LoVo (cell line): ENCODE data around the gene PSD2.

ENCODE experiments used
- DNase-seq: peaks from one replicate; pipeline ENCODE4 v3.0.0-alpha.2; 2016; ENCODE audit warnings: low spot score

Gene PSD2

GRCh38 chr5:139811274-139811607 lies 15.6 kb downstream of the PSD2 start:
- DNase-seq, result no peak

GRCh38 chr5:139812323-139812722 lies 16.7 kb downstream of the PSD2 start:
- DNase-seq, result no peak

GRCh38 chr5:139812836-139813805 lies 17.5 kb downstream of the PSD2 start:
- DNase-seq, result no peak

- DNase-seq, result no peak
These were observed 18.6 kb downstream of the PSD2 start for GRCh38 chr5:139814191-139814601.

- DNase-seq, result no peak
These were observed 19.2 kb downstream of the PSD2 start for GRCh38 chr5:139814704-139815280.

GRCh38 chr5:139816566-139816965 lies 21.0 kb downstream of the PSD2 start:
- DNase-seq, result no peak

GRCh38 chr5:139817362-139817761 lies 21.8 kb downstream of the PSD2 start:
- no peak for DNase-seq

GRCh38 chr5:139817970-139818369 lies 22.4 kb downstream of the PSD2 start:
- no peak for DNase-seq

GRCh38 chr5:139820130-139820529 lies 24.5 kb downstream of the PSD2 start:
- no peak for DNase-seq

GRCh38 chr5:139820606-139821005 lies 25.0 kb downstream of the PSD2 start:
- no peak for DNase-seq

- DNase-seq, result no peak
These were observed 26.4 kb downstream of the PSD2 start for GRCh38 chr5:139821806-139822552.

- no peak for DNase-seq
These were observed 27.2 kb downstream of the PSD2 start for GRCh38 chr5:139822553-139823425.

- DNase-seq, result no peak
These were observed 28.2 kb downstream of the PSD2 start for GRCh38 chr5:139823757-139824355.

- no peak for DNase-seq
These were observed 30.1 kb downstream of the PSD2 start for GRCh38 chr5:139825690-139826089.

- no peak for DNase-seq
These were observed 32.7 kb downstream of the PSD2 start for GRCh38 chr5:139828207-139828895.

GRCh38 chr5:139829471-139829870 lies 33.9 kb downstream of the PSD2 start:
- DNase-seq, result no peak

GRCh38 chr5:139831624-139832023 lies 36.0 kb downstream of the PSD2 start:
- DNase-seq, result no peak

- no peak for DNase-seq
These were observed 37.9 kb downstream of the PSD2 start for GRCh38 chr5:139833525-139833924.

GRCh38 chr5:139835656-139836055 lies 40.0 kb downstream of the PSD2 start:
- DNase-seq, result no peak

- DNase-seq, result no peak
These were observed 41.0 kb downstream of the PSD2 start for GRCh38 chr5:139836469-139837208.
